HepG2 (cell line): ENCODE results near the gene USP32. TPM values are rescaled to one million over a fixed set of nuclear protein-coding genes. Genes with fewer than 3 reads are reported as not detected.

Source experiments
- ATAC-seq: fragments of 200-7000 bp; cut with Tn5 transposase; 3 replicates; pipeline ENCODE4 v1.9.1; 2020; ENCODE audit warnings: mild to moderate bottlenecking, moderate library complexity
- BruUV-seq: library from RNA; stranded (reverse); fragments of 400-500 nt; replicated peaks from 2 replicates; lab custom pipeline; 2021; lab: Mats Ljungman, UMichigan
- CTCF ChIA-PET: fragments of 300-600 bp; formaldehyde crosslinking; extraction: SDS; loops from one replicate; lab custom pipeline; 2021; ENCODE audit warnings: low total read pairs, inconsistent platforms, low intra/inter-chr PET ratio; lab: Yijun Ruan, JAX
- POLR2A ChIA-PET: fragments of 350-600 bp; sonication (Branson Sonifier 250); formaldehyde crosslinking; loops from one replicate; lab custom pipeline; 2020; ENCODE audit warnings: antibody characterized with exemption, inconsistent platforms; lab: Yijun Ruan, JAX
- DNase-seq: peaks from one replicate; pipeline ENCODE4 v3.0.0-alpha.2; 2015; ENCODE audit warnings: low spot score
- FAIRE-seq: peaks from 3 replicates; lab custom pipeline; 2011; peaks lifted over from hg19 to GRCh38; lab: Jason Lieb, UNC
- H2AFZ ChIP-seq: one replicate; pipeline ENCODE4 v1.6.1; 2011; ENCODE audit warnings: low read length, inconsistent platforms
- H3K27ac ChIP-seq: fragments of 300-600 bp; 3 replicates; pipeline ENCODE4 v1.8.0; 2011; ENCODE audit warnings: mixed run types, mild to moderate bottlenecking, mixed read lengths, low read length, inconsistent platforms; ENCODE audit not compliant: insufficient read depth; ENCODE audit errors: extremely low read length
- H3K27me3 ChIP-seq, 2 experiments: fragments of 200-600 bp in 1 of 2; 2 replicates in 1 of 2; 3 replicates in 1 of 2; pipeline versions ENCODE4 v1.6.0 to v1.8.0; 2011; ENCODE audit warnings: low read length in 2 of 2, mild to moderate bottlenecking in 2 of 2, moderate library complexity in 2 of 2, inconsistent platforms in 1 of 2; ENCODE audit not compliant: insufficient read depth in 2 of 2, control insufficient read depth in 1 of 2
- H3K36me3 ChIP-seq, 2 experiments: fragments of 200-600 bp in 1 of 2; replicated peaks in 1 of 2; 2 replicates in 1 of 2; 3 replicates in 1 of 2; pipeline versions ENCODE4 v1.5.1 to v1.8.0; 2011; ENCODE audit warnings: low read length in 2 of 2, inconsistent platforms in 1 of 2; ENCODE audit not compliant: insufficient read depth in 2 of 2, control insufficient read depth in 1 of 2
- H3K4me1 ChIP-seq: 2 replicates; pipeline ENCODE4 v1.5.1; 2012; ENCODE audit warnings: low read length, inconsistent platforms; ENCODE audit not compliant: insufficient read depth
- H3K4me2 ChIP-seq: 2 replicates; pipeline ENCODE4 v1.6.0; 2011; ENCODE audit warnings: low read depth, low read length, inconsistent platforms
- H3K4me3 ChIP-seq, 3 experiments: fragments of 200-600 bp in 1 of 3; sonication (generic), shearing (Covaris generic) in 1 of 3; replicated peaks in 1 of 3; 2 replicates each; pipeline ENCODE4 v1.5.1; 2011 to 2016; ENCODE audit warnings: low read length in 3 of 3, inconsistent platforms in 2 of 3, low read depth in 2 of 3, mild to moderate bottlenecking in 2 of 3, control low read depth in 1 of 3, mixed read lengths in 1 of 3; ENCODE audit not compliant: insufficient read depth in 1 of 3
- H3K79me2 ChIP-seq: one replicate; pipeline ENCODE4 v1.6.1; 2011; ENCODE audit warnings: low read length, inconsistent platforms; ENCODE audit not compliant: insufficient read depth
- H3K9ac ChIP-seq: 2 replicates; pipeline ENCODE4 v1.6.0; 2011; ENCODE audit warnings: mild to moderate bottlenecking, low read depth, low read length, inconsistent platforms; ENCODE audit not compliant: insufficient read depth
- H3K9me3 ChIP-seq: 2 replicates; pipeline ENCODE4 v1.5.1; 2012; ENCODE audit warnings: mild to moderate bottlenecking, low read length
- H4K20me1 ChIP-seq: 2 replicates; pipeline ENCODE4 v1.6.0; 2011; ENCODE audit warnings: inconsistent platforms, mild to moderate bottlenecking, low read length, moderate library complexity; ENCODE audit not compliant: insufficient read depth
- CEBPB ChIP-seq: IDR thresholded peaks from 2 replicates; pipeline ENCODE4 v1.6.1; 2011; ENCODE audit warnings: low read depth, low read length, improper control_type of control experiment, borderline replicate concordance
- CEBPG ChIP-seq: IDR thresholded peaks from 2 replicates; pipeline ENCODE4 v1.6.1; 2016
- FOXC1 ChIP-seq: sonication (generic); formaldehyde crosslinking; IDR thresholded peaks from 2 replicates; pipeline ENCODE4 v1.8.0; 2022; ENCODE audit warnings: mild to moderate bottlenecking, missing genetic modification reagents, borderline replicate concordance
- NFRKB ChIP-seq: fragments of 450-650 bp; IDR thresholded peaks from 2 replicates; pipeline ENCODE4 v1.6.1; 2017
- POLR2A ChIP-seq, 2 experiments: IDR thresholded peaks; 2 replicates each; pipeline ENCODE4 v1.6.1; 2011; ENCODE audit warnings: low read depth in 2 of 2, low read length in 2 of 2, mild to moderate bottlenecking in 1 of 2, moderate library complexity in 1 of 2; ENCODE audit not compliant: insufficient read depth in 1 of 2
- SAP130 ChIP-seq: IDR thresholded peaks from 2 replicates; pipeline ENCODE4 v1.6.1; 2016; ENCODE audit warnings: low read depth
- SMAD1 ChIP-seq: sonication (generic); formaldehyde crosslinking; IDR thresholded peaks from 2 replicates; pipeline ENCODE4 v1.4.0; 2020; ENCODE audit warnings: missing genetic modification reagents, low read depth, mild to moderate bottlenecking, borderline replicate concordance
- THAP8 ChIP-seq: sonication (generic); formaldehyde crosslinking; IDR thresholded peaks from 2 replicates; pipeline ENCODE4 v1.5.1; 2020; ENCODE audit warnings: missing genetic modification reagents, mild to moderate bottlenecking, borderline replicate concordance
- ZC3H4 ChIP-seq: sonication (generic); formaldehyde crosslinking; IDR thresholded peaks from 2 replicates; pipeline ENCODE4 v1.4.0; 2020; ENCODE audit warnings: missing genetic modification reagents, borderline replicate concordance
- ZNF33B ChIP-seq: sonication (generic); formaldehyde crosslinking; IDR thresholded peaks from 2 replicates; pipeline ENCODE4 v1.5.1; 2020; ENCODE audit warnings: mild to moderate bottlenecking, missing genetic modification reagents
- ZNF562 ChIP-seq: sonication (generic); formaldehyde crosslinking; IDR thresholded peaks from 2 replicates; pipeline ENCODE4 v1.8.0; 2022; ENCODE audit warnings: missing genetic modification reagents, borderline replicate concordance
- WGBS: methylation state at CpG from one replicate; pipeline ENCODE4 v1.1.6; 2017; ENCODE audit warnings: low lambda C conversion rate; 5-methylcytosine and 5-hydroxymethylcytosine counted together
- in situ Hi-C: cut with HindIII; loops from 2 replicates; pipeline ENCODE4 v1.10.0; 2017; ENCODE audit warnings: low pct_unique_long_range_greater_than_20kb; ENCODE audit not compliant: extremely low pct_ligation_motif_present
- intact Hi-C: fragments of 100-400 bp; cut with micrococcal nuclease; formaldehyde crosslinking; loops from one replicate; pipeline ENCODE4 v1.10.0; 2022; ENCODE audit not compliant: unreplicated experiment
- polyA plus RNA-seq, 8 experiments: library from polyadenylated mRNA; depleted of rRNA in 3 of 8; stranded (reverse) in 7 of 8; unstranded in 1 of 8; fragments of >200 nt; fragmentation: Illumina TruSeq in 4 of 8; extraction: Trizol in 4 of 8; gene quantifications; 2 replicates each; pipeline versions ENCODE4 v1.2.1 to v1.2.3, GENCODE V29; 2011 to 2016; ENCODE audit warnings: low read depth in 4 of 8, missing spikeins in 1 of 8, mixed read lengths in 1 of 8; ENCODE audit not compliant: insufficient read depth in 1 of 8
- total RNA-seq, 5 experiments: library from RNA; depleted of rRNA; stranded (reverse); fragments of >200 nt; fragmentation: Illumina TruSeq; extraction: Trizol; gene quantifications; 2 replicates each; pipeline ENCODE4 v1.2.3, GENCODE V29; 2016; ENCODE audit warnings: low read depth in 1 of 5

Gene USP32
- total and polyA plus RNA-seq, 2 of the 13 experiments (the other 11 are each of a cell fraction or from before 2014, with no cell fraction given): 24.9 to 39.9 TPM

DNA sequence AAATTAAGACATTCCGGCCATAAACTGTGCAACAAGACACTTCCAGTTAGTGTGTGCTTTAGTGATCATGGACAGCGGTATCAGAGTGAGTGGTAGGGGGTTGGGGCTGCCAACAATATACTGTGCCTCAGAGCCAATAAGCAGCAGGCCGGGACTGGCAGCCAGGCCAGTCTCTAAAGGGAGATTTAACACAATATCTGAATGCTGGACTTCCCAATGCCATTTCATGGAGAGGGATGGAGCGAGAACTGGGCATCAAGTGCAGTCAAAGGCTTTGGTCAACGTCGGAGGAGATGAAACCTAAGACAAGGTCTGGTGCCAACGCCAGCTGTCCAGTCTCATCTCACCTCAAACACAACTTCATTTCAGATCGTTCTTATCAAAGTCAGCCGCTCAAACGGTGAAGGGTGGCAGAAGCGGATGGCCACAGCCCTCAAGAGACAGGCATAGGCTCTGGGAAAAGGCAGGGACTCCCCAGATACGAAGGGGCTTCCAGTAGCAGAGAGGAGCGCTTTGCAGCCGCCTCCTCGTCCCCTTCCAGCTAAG is 935 bp downstream of the USP32 start (continued):
- TF ChIP-seq FOXC1 (CRISPR knock-in tag) (peak; percentile 59; the same call in 1 of the 2 replicates), SMAD1 (0 out of 2 replicates have a peak, but pooled peaks have one; percentile 78), ZNF562 (CRISPR knock-in tag) (no peak), POLR2A (IDR thresholded peaks at IDR 0.05; ENCODE audit: insufficient read depth in 1 of 2, low read depth in 2 of 2, low read length in 2 of 2) (peak in 1 of 2 experiments; percentile 41; a peak in 2 of 4 replicates)

DNA sequence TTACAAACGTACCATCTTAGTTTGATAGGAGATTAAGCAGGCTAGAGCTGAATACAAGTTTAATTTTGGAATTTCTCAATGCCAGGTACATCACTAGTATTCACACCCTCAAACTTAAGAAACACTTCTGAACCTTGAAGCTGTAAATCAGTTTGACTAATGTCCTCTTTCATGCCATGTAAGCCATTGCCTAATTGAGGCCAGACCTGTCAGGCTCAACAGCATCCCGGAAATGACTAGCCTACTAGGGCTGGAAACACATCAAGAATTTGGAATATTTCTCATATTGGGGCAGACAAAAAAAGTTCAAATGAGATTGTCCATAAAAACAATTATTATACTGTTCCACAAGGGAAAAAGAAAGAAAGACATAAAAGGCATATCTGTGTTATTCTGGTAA is 1.7 kb downstream of the USP32 start:
- Histone ChIP-seq H3K4me2 (peak overlapping the region; percentile 95), H3K9ac (peak overlapping the region; percentile 96; the same call in 1 of the 2 replicates), H3K4me1 (peaks cover 62% of the 10 kb centered on the region), H3K27me3 (no peaks in the 10 kb centered on the region; a peak in 1 of 5 replicates), H3K9me3 (no peaks in the 10 kb centered on the region), H2AFZ (no peak overlapping the region), H3K36me3 (no peaks in the 10 kb centered on the region), H4K20me1 (no peaks in the 10 kb centered on the region; the same call in 1 of the 2 replicates), H3K79me2 (peaks cover 56% of the 10 kb centered on the region), H3K4me3 (peak overlapping the region in 2 of 3 experiments; percentile 90 to 100; a peak in 3 of 6 replicates), H3K27ac (no peak overlapping the region)
- 75% methylated on average over 2 of the region's 2 CpGs for WGBS
- BruUV-seq: TSS peak; percentile 48
- ChIA-PET CTCF (no interaction called here), POLR2A (interaction anchor here (0.7 to 2.7 kb wide), 4 partner anchors 11 to 34 kb away, joined by 3 to 15 read pairs (median 8); no protein-coding TSS in a partner anchor)
- TF ChIP-seq THAP8 (CRISPR knock-in tag) (no peak), CEBPB (peak; percentile 12; the same call in 1 of the 2 replicates), CEBPG (CRISPR knock-in tag) (peak; percentile 40), NFRKB (no peak), SAP130 (CRISPR knock-in tag) (0 out of 2 replicates have a peak, but pooled peaks have one; percentile 28), ZC3H4 (CRISPR knock-in tag) (no peak), ZNF33B (CRISPR knock-in tag) (no peak)
- intact Hi-C loops (loop anchor here (2.0 kb wide), 1 partner anchor 33 kb away; no protein-coding TSS in a partner anchor), in situ Hi-C loops (no loop called here)
- no peak for DNase-seq
- FAIRE-seq: no peak
- ATAC-seq: no peak
